GM18508 (cell line): ENCODE results near the gene SLC23A2.
"Not testable (repeated sequence)": the region's sequence is repeated elsewhere in the genome, so short reads cannot be mapped to it uniquely, and the experiment has no call there.

Experiments
- ATAC-seq: cut with Tn5 transposase; IDR thresholded peaks from one replicate; pipeline ENCODE4 v1.9.1; 2021; ENCODE audit warnings: moderate number of reproducible peaks; ENCODE audit not compliant: insufficient read depth, unreplicated experiment

SLC23A2 gene

GRCh38 chr20:4856022-4856755 lies 145.1 kb downstream of the SLC23A2 start:
- ATAC-seq: no peak

GRCh38 chr20:4855555-4855954 lies 145.8 kb downstream of the SLC23A2 start:
- no peak for ATAC-seq

- no peak for ATAC-seq
Observed at GRCh38 chr20:4855097-4855496, 146.2 kb downstream of the SLC23A2 start.

- no peak for ATAC-seq
Observed at GRCh38 chr20:4854561-4854901, 146.8 kb downstream of the SLC23A2 start.

- ATAC-seq: no peak
Observed at GRCh38 chr20:4853757-4854560, 147.4 kb downstream of the SLC23A2 start.

- no peak for ATAC-seq
Observed at GRCh38 chr20:4853004-4853403, 148.3 kb downstream of the SLC23A2 start.

GRCh38 chr20:4850960-4851359 lies 150.3 kb downstream of the SLC23A2 start:
- ATAC-seq: no peak

- ATAC-seq: not testable (repeated sequence)
Observed at GRCh38 chr20:4848829-4849228, 152.5 kb downstream of the SLC23A2 start.

GRCh38 chr20:4848041-4848440 lies 153.3 kb downstream of the SLC23A2 start:
- no peak for ATAC-seq

GRCh38 chr20:4846821-4847220 lies 154.5 kb downstream of the SLC23A2 start:
- ATAC-seq: no peak

GRCh38 chr20:4844751-4845465 lies 156.4 kb downstream of the SLC23A2 start:
- no peak for ATAC-seq

GRCh38 chr20:4844325-4844724 lies 157.0 kb downstream of the SLC23A2 start:
- ATAC-seq: no peak

- no peak for ATAC-seq
Observed at GRCh38 chr20:4840801-4841200, 160.5 kb downstream of the SLC23A2 start.

GRCh38 chr20:4838526-4838925 lies 162.8 kb downstream of the SLC23A2 start:
- no peak for ATAC-seq

- no peak for ATAC-seq
Observed at GRCh38 chr20:4837760-4838159, 163.6 kb downstream of the SLC23A2 start.

- no peak for ATAC-seq
Observed at GRCh38 chr20:4836935-4837334, 164.4 kb downstream of the SLC23A2 start.

GRCh38 chr20:4836473-4836872 lies 164.8 kb downstream of the SLC23A2 start:
- no peak for ATAC-seq

- no peak for ATAC-seq
Observed at GRCh38 chr20:4835244-4836177, 165.8 kb downstream of the SLC23A2 start.

GRCh38 chr20:4833074-4833728 lies 168.1 kb downstream of the SLC23A2 start:
- ATAC-seq: no peak

GRCh38 chr20:4832469-4832868 lies 168.8 kb downstream of the SLC23A2 start:
- ATAC-seq: no peak
